Endothelial cell of umbilical vein (primary cell): ENCODE data around the gene RAB24. TPM values are rescaled to one million over a fixed set of nuclear protein-coding genes. Genes with fewer than 3 reads are reported as not detected.

Experiments
- BruUV-seq: library from RNA; stranded (reverse); fragments of 400-500 nt; replicated peaks from 2 replicates; lab custom pipeline; 2021; lab: Mats Ljungman, UMichigan
- CTCF ChIA-PET: fragments of 300-600, 350-600 bp; sonication (Branson Sonifier 250); formaldehyde crosslinking; loops from one replicate; lab custom pipeline; 2021; ENCODE audit warnings: antibody characterized with exemption, inconsistent platforms; lab: Charles Lee
- POLR2A ChIA-PET: fragments of 300-600, 350-600 bp; sonication (Branson Sonifier 250); formaldehyde crosslinking; loops from one replicate; lab custom pipeline; 2021; ENCODE audit warnings: antibody characterized with exemption, inconsistent platforms; lab: Charles Lee
- DNase-seq: peaks from one replicate; pipeline ENCODE4 v3.0.0-alpha.2; 2011; ENCODE audit warnings: low read depth, low spot score
- FAIRE-seq: peaks from 2 replicates; lab custom pipeline; 2011; peaks lifted over from hg19 to GRCh38; lab: Jason Lieb, UNC
- H2AFZ ChIP-seq: 2 replicates; pipeline ENCODE4 v1.6.0; 2012; ENCODE audit warnings: low read depth, low read length, control low read depth, inconsistent platforms
- H3K27ac ChIP-seq: 2 replicates; pipeline ENCODE4 v1.5.1; 2011; ENCODE audit warnings: low read depth, mild to moderate bottlenecking, control low read depth, low read length, moderate library complexity; ENCODE audit not compliant: insufficient read depth
- H3K27me3 ChIP-seq, 2 experiments: 2 replicates each; pipeline versions ENCODE4 v1.6.0 to v1.6.1; 2011; ENCODE audit warnings: low read length in 2 of 2, mixed read lengths in 1 of 2; ENCODE audit not compliant: control insufficient read depth in 2 of 2, insufficient read depth in 2 of 2
- H3K36me3 ChIP-seq, 2 experiments: 2 replicates in 1 of 2; 3 replicates in 1 of 2; pipeline ENCODE4 v1.5.1; 2011; ENCODE audit warnings: low read length in 2 of 2, mild to moderate bottlenecking in 1 of 2, moderate library complexity in 1 of 2; ENCODE audit not compliant: control insufficient read depth in 2 of 2, insufficient read depth in 2 of 2; ENCODE audit errors: extremely low read depth in 1 of 2
- H3K4me1 ChIP-seq: 3 replicates; pipeline ENCODE4 v1.5.1; 2011; ENCODE audit warnings: mild to moderate bottlenecking, low read length; ENCODE audit not compliant: control insufficient read depth, insufficient read depth; ENCODE audit errors: extremely low read depth
- H3K4me2 ChIP-seq: 2 replicates; pipeline ENCODE4 v1.6.1; 2011; ENCODE audit warnings: low read length, control low read depth, mixed read lengths; ENCODE audit not compliant: insufficient read depth
- H3K4me3 ChIP-seq, 3 experiments: fragments of 200-600 bp in 1 of 3; sonication (generic), shearing (Covaris generic) in 1 of 3; replicated peaks in 1 of 3; 2 replicates each; pipeline ENCODE4 v1.5.1; 2011 to 2016; ENCODE audit warnings: control low read depth in 3 of 3, low read length in 3 of 3, mild to moderate bottlenecking in 2 of 3, inconsistent platforms in 1 of 3, low read depth in 1 of 3, moderate library complexity in 1 of 3; ENCODE audit not compliant: insufficient read depth in 1 of 3
- H3K79me2 ChIP-seq: 2 replicates; pipeline ENCODE4 v1.6.0; 2012; ENCODE audit warnings: low read length, inconsistent platforms; ENCODE audit not compliant: control insufficient read depth, insufficient read depth
- H3K9ac ChIP-seq: replicated peaks from 2 replicates; pipeline ENCODE3; 2011; ENCODE audit warnings: low read length, control low read depth; ENCODE audit not compliant: insufficient read depth; ENCODE audit errors: extremely low read depth
- H3K9me1 ChIP-seq: replicated peaks from 3 replicates; pipeline ENCODE4 v1.6.0; 2011; ENCODE audit warnings: mild to moderate bottlenecking, low read length; ENCODE audit not compliant: control insufficient read depth, insufficient read depth; ENCODE audit errors: extremely low read depth
- H3K9me3 ChIP-seq: replicated peaks from 2 replicates; pipeline ENCODE4 v1.5.1; 2012; ENCODE audit warnings: low read length, inconsistent platforms; ENCODE audit not compliant: control insufficient read depth, insufficient read depth
- H4K20me1 ChIP-seq: replicated peaks from 2 replicates; pipeline ENCODE3; 2011; ENCODE audit warnings: mild to moderate bottlenecking, low read length; ENCODE audit not compliant: control insufficient read depth, insufficient read depth; ENCODE audit errors: extremely low read depth
- EZH2 ChIP-seq: IDR thresholded peaks from 2 replicates; pipeline ENCODE4 v1.6.1; 2012; ENCODE audit warnings: borderline replicate concordance, low read depth, mild to moderate bottlenecking, moderate library complexity, low read length, inconsistent platforms; ENCODE audit not compliant: severe bottlenecking
- FOS ChIP-seq: IDR thresholded peaks from 2 replicates; pipeline ENCODE4 v1.6.1; 2011; ENCODE audit warnings: mild to moderate bottlenecking, low read length, moderate library complexity, borderline replicate concordance; ENCODE audit not compliant: insufficient read depth
- GATA2 ChIP-seq: IDR thresholded peaks from 2 replicates; pipeline ENCODE4 v1.7.0; 2011; ENCODE audit warnings: low read depth, mild to moderate bottlenecking, moderate library complexity, mixed read lengths, low read length; ENCODE audit not compliant: insufficient read length, insufficient read depth
- JUN ChIP-seq: IDR thresholded peaks from 2 replicates; pipeline ENCODE4 v1.6.1; 2011; ENCODE audit warnings: borderline replicate concordance, low read depth; ENCODE audit not compliant: insufficient read length, insufficient read depth
- MYC ChIP-seq: IDR thresholded peaks from one replicate; pipeline ENCODE4 v1.6.1; 2011; ENCODE audit warnings: mild to moderate bottlenecking, low read depth, low read length
- POLR2A ChIP-seq: IDR thresholded peaks from 2 replicates; pipeline ENCODE4 v1.6.1; 2012; ENCODE audit warnings: low read depth, mild to moderate bottlenecking, control low read depth, low read length
- POLR2AphosphoS5 ChIP-seq: IDR thresholded peaks from 2 replicates; pipeline ENCODE4 v1.6.1; 2012; ENCODE audit warnings: low read depth, mild to moderate bottlenecking, control low read depth, low read length, moderate library complexity; ENCODE audit not compliant: insufficient read depth
- dilution Hi-C: fragments of 300-500 bp; cut with MboI; formaldehyde crosslinking; loops from one replicate; pipeline ENCODE4 v1.15.0; 2019; ENCODE audit warnings: low sequenced_read_pairs; ENCODE audit not compliant: extremely low pct_ligation_motif_present
- intact Hi-C: fragments of 100-400 bp; cut with micrococcal nuclease; formaldehyde crosslinking; loops from one replicate; pipeline ENCODE4 v1.10.0; 2022
- polyA plus RNA-seq, 4 experiments: library from polyadenylated mRNA; depleted of rRNA in 3 of 4; stranded (reverse) in 3 of 4; unstranded in 1 of 4; fragments of >200 nt; gene quantifications; 2 replicates each; pipeline versions ENCODE4 v1.2.1 to v1.2.3, GENCODE V29; 2011 to 2012; ENCODE audit warnings: missing spikeins in 1 of 4
- total RNA-seq: library from RNA; stranded (reverse); gene quantifications from 2 replicates; pipeline ENCODE4 v1.2.3, GENCODE V29; 2021
- TF ChIP-seq, protein P1 (sequence below), 2 donors: IDR thresholded peaks; 1 replicate in 1 of 2; 2 replicates in 1 of 2; pipeline ENCODE4 v1.5.1; 2011; ENCODE audit warnings: low read length in 2 of 2, mild to moderate bottlenecking in 2 of 2, moderate library complexity in 2 of 2, control low read depth in 1 of 2, inconsistent platforms in 1 of 2, low read depth in 1 of 2; ENCODE audit not compliant: insufficient read depth in 1 of 2; ENCODE audit errors: extremely low read depth in 1 of 2
- TF ChIP-seq, protein P2 (sequence below): IDR thresholded peaks from 2 replicates; pipeline ENCODE4 v1.6.1; 2011; ENCODE audit not compliant: insufficient read depth, insufficient read length

The RAB24 gene
- total and polyA plus RNA-seq, 2 donors (not counting 3 experiments of a cell fraction or from before 2014, with no cell fraction given): 20.7 to 44.0 TPM

DNA sequence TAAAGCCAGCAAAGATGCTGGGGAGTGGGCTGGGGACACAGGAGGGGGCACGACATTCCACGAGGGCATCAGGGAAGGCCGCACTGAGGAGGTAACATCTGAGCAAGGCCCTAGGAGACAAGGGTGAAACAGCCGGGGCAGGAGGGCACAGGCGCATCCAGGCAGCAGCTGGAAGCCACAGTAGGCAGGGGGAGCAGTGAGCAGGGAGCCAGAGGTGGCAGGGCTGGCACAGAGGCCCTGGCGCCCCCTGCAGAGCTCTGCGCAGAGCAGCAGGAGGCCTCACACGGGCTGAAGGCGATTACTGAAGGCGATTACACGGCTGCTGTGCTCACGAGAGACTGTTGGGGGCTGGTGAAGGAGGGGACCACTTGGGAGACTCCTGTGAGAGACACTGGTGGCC, 32.6 kb upstream of the RAB24 start:
- CTCF ChIA-PET: interaction anchor here (0.7 to 2.4 kb wide), 7 partner anchors 9 to 221 kb away, joined by 3 to 7 read pairs (median 5); no protein-coding TSS in a partner anchor

GRCh38 chr5:177335701-177336065, 32.2 kb upstream of the RAB24 start:
- H3K27me3 ChIP-seq: no peaks in the 10 kb centered on the region
- intact Hi-C loops (loop anchor here (1.0 kb wide), 1 partner anchor 17 kb away; no protein-coding TSS in a partner anchor), dilution Hi-C loops (no loop called here)
- H3K4me1 ChIP-seq: no peaks in the 10 kb centered on the region
- TF ChIP-seq POLR2A (no peak), JUN (no peak), MYC (no peak), EZH2 (no peak), POLR2AphosphoS5 (no peak), GATA2 (no peak), FOS (no peak)
- TF ChIP-seq, protein P1, sequence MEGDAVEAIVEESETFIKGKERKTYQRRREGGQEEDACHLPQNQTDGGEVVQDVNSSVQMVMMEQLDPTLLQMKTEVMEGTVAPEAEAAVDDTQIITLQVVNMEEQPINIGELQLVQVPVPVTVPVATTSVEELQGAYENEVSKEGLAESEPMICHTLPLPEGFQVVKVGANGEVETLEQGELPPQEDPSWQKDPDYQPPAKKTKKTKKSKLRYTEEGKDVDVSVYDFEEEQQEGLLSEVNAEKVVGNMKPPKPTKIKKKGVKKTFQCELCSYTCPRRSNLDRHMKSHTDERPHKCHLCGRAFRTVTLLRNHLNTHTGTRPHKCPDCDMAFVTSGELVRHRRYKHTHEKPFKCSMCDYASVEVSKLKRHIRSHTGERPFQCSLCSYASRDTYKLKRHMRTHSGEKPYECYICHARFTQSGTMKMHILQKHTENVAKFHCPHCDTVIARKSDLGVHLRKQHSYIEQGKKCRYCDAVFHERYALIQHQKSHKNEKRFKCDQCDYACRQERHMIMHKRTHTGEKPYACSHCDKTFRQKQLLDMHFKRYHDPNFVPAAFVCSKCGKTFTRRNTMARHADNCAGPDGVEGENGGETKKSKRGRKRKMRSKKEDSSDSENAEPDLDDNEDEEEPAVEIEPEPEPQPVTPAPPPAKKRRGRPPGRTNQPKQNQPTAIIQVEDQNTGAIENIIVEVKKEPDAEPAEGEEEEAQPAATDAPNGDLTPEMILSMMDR (IDR thresholded peaks at IDR 0.05; ENCODE audit: extremely low read depth in 1 of 2, insufficient read depth in 1 of 2, low read depth in 1 of 2, low read length in 2 of 2): no peak
- TF ChIP-seq, protein P2, sequence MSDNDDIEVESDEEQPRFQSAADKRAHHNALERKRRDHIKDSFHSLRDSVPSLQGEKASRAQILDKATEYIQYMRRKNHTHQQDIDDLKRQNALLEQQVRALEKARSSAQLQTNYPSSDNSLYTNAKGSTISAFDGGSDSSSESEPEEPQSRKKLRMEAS: no peak
- peaks cover 8% of the 10 kb centered on the region for H3K79me2 ChIP-seq
- H3K36me3 ChIP-seq: peaks cover 0 to 61% of the 10 kb centered on the region in 2 experiments
- no peak overlapping the region for H3K4me2 ChIP-seq
- H3K4me3 ChIP-seq: no peak overlapping the region
- no peak overlapping the region for H2AFZ ChIP-seq
- H3K9ac ChIP-seq: no peak overlapping the region
- ChIA-PET POLR2A (no interaction called here), CTCF (interaction anchor here (0.7 to 2.4 kb wide), 7 partner anchors 8 to 221 kb away, joined by 3 to 7 read pairs (median 5); no protein-coding TSS in a partner anchor)
- H4K20me1 ChIP-seq: no peaks in the 10 kb centered on the region
- FAIRE-seq (no peak), DNase-seq (no peak)
- H3K9me3 ChIP-seq: no peaks in the 10 kb centered on the region
- no peak overlapping the region for H3K27ac ChIP-seq
- H3K9me1 ChIP-seq: no peaks in the 10 kb centered on the region
- BruUV-seq: no TSS peak

More for the DNA sequence above, 32.6 kb upstream of the RAB24 start:
- DNase-seq (peak; percentile 31), FAIRE-seq (peak; percentile 18)
- Histone ChIP-seq H4K20me1 (no peaks in the 10 kb centered on the region), H3K4me2 (no peak overlapping the region), H3K79me2 (peaks cover 8% of the 10 kb centered on the region), H3K27me3 (no peaks in the 10 kb centered on the region), H3K9me1 (no peaks in the 10 kb centered on the region), H3K9ac (no peak overlapping the region), H2AFZ (no peak overlapping the region), H3K4me1 (no peaks in the 10 kb centered on the region), H3K4me3 (no peak overlapping the region), H3K9me3 (no peaks in the 10 kb centered on the region), H3K27ac (no peak overlapping the region), H3K36me3 (peaks cover 0 to 61% of the 10 kb centered on the region in 2 experiments)
- no TSS peak for BruUV-seq
- POLR2A ChIA-PET: no interaction called here
- TF ChIP-seq GATA2: no peak
- TF ChIP-seq JUN: no peak
- TF ChIP-seq, protein P1 (IDR thresholded peaks at IDR 0.05; ENCODE audit: extremely low read depth in 1 of 2, insufficient read depth in 1 of 2, low read depth in 1 of 2, low read length in 2 of 2): peak; percentile 52 to 73
- no peak for TF ChIP-seq FOS
- TF ChIP-seq EZH2: no peak
- intact Hi-C loops (loop anchor here (1.0 kb wide), 1 partner anchor 18 kb away; no protein-coding TSS in a partner anchor), dilution Hi-C loops (no loop called here)
